HG03066 (cell line): Measurements from ENCODE around the gene KCNG2.
"Not testable (repeated sequence)": the region's sequence is repeated elsewhere in the genome, so short reads cannot be mapped to it uniquely, and the experiment has no call there.

Experiments used
- ATAC-seq: cut with Tn5 transposase; IDR thresholded peaks from one replicate; pipeline ENCODE4 v1.9.1; 2021; ENCODE audit warnings: low read depth; ENCODE audit not compliant: unreplicated experiment

Gene KCNG2

DNA sequence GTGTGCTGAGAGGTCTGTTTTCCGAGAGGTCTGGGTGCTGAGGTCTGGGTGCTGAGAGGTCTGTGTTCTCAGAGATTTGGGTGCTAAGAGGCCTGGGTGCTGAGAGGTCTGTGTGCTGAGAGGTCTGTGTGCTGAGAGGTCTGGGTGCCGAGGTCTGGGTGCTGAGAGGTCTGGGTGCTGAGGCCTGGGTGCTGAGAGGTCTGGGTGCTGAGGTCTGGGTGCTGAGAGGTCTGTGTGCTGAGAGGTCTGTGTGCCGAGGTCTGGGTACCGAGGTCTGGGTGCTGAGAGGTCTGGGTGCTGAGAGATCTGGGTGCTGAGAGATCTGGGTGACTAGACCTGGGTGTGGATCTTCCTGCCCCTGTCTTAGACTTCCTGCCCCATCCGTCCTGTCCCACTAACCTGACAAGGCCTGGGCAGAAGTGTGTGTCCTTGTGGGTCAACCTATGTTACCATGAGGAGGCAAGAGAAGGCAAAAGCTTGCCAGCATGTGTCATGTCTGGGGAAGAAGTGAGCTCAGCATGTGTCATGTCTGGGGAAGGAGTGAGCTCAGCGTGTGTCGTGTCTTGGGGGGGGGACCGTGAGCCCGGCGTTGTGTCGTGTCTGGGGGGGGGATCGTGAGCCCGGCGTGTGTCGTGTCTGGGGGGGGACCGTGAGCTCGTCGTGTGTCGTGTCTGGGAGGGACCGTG, 69.3 kb downstream of the KCNG2 start:
- ATAC-seq = no peak

DNA sequence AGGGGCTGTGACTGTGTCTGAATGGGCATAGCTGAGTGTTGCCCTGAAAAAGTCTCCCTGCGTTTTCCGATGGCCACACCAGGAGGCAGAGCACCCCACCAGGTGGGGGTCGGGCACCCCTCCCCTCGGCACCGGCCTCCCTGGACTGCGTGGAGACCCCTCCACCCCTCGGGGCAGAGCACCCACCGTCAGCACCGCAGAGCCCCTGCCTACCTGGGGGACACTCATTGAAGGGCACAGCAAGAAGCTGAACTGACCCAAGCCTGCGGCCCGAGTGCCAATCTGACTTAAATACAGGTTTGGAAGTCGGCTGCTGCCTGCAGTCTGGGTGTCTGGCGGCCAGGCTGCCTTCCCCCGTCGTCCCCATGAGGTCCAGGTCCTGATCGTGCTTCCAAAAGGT, 69.9 kb downstream of the KCNG2 start:
- no peak for ATAC-seq

DNA sequence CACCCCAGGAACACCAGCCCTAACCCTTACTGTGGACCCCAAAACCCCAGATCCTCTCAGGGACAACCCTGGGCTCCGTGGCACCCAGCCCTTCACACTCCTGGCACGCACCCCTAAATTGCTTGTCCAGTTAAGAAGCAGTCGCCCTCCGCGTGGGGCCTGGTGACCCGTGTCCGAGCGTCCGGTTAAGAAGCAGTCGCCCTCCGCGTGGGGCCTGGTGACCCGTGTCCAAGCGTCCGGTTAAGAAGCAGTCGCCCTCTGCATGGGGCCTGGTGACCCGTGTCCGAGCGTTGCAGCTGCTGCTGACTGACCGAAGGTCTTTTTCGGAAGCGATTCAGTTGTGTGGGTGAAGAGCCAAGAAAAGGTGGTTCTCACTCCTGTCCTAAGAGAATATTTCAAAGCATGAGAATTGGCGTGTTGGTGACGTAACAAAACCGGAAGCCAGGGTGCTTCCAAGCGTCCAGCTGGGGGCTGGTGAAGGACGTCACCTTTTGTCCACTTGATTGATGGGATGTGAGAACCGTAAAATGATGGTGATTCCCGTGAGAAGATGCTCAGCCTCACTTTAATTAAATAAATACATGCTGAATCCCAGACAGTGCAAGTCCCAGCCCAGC, 70.5 kb downstream of the KCNG2 start:
- ATAC-seq = no peak

DNA sequence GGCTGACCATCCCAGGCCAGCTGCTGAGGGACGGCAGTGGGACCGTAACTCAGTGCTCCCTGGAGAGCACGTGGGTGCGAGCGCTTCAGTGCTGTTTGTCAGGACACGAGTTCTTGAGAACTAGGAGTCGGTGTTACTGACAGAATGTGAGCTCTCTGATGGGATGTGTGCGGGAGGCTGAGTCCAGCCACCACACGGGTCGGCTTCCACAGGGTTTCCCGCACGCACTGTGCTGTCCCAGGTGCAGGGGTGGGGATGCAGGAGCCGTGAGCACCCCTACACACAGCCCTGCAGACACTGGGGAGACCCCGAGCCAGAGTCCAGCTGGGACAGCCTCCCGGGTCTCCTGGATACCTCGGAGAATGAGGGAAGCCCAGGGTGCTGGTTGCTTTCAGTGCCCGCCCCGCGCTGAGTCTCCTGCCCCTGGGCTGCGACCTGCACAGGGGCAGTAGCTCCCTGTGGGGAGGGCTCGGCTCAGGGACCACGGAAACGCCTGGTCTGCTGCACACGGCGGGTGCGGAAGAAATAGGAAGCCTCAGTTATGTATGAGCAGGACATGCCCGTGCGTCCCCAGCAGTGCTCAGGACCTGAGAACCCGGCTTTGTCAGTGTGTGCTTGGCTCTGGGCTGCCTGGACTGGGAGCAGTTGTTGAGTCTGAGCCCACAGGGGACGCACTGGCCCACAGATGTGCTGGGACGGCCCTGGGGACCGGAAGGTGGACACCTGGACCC, 71.2 kb downstream of the KCNG2 start:
- ATAC-seq = no peak

DNA sequence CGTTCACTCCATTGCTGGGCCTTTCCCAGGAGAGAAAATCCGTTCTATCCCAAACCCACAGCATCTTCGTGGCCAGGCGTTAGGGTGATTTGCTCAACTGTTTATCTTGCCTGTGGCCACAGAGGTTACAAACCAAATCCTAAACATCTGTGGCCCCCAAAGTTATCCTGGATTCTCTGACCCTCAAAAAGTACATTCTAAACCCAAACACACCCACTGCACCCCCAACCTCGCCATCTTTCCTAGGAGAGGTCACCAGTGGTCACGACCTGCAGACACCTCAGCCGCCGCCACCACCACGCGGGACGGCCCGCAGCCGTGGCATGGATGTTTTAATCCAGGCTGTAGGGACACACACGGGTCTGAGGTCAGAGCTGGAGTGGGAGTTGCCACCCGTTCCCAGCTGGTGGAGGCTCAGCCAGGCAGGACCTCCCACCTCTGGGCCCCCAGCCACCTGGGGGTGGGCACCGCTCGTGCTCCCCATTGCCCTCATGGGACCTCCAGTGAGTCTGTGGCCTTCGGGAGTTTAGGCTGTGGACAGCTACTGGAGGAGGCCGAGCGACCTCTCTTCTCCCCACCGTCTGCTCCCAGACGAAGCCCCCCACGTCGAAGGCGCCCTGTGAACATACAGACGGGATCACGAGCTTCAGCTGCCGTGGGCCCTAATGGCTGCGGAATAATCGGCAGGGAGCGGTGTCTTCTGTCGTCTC, 72.0 kb downstream of the KCNG2 start:
- no peak for ATAC-seq

DNA sequence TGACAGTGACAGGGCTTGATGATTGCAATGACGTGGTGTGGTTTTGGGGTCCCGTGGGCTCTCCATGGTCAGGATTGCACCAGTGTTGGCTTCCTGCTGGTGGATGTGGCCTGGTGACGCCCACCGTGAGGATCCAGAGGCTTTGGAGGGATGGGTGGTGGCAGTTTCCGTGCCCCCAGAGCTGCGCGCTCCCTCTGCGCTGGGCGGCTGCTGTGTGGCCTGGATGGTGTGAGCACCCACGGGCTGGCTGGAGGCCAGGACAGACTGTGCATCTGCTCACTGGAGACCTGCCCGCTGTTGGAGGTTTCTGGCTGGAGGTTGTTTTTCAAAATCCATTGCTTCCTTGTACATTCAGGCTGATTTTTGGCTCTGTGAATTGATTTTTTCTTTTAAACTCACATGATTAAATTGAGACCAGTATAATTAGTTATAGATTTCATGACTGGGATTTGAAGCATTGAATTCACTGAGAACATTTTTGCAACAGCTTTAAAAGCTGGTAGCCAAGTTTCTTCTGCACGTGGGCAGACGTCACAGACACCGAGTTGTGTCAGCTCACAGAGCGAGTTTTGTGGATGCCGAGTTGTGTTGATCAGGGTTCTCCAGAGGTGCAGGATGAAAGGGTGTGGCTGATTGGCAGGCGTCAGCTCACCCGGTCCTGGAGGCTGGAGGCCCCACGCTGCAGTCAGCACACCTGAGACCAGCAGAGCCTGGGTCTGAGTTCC, 72.7 kb downstream of the KCNG2 start:
- no peak for ATAC-seq

DNA sequence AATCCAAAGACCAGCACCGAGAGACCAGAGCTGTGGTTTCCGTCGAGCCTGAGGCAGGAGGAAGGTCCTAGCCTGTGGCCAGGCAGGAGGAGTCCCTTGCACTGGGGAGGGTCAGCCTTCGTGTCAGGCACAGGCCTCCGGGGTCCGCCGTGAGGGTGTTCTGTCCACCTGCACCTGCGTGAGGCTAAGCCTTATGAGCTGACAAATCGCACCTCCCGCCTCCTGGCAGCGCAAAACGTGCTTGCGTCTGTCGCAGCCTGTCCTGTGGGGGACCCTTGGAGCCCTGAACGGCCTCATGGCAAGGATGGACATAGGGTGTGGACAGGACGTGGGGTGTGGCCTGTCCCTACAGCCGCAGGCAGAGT, 73.3 kb downstream of the KCNG2 start:
- no peak for ATAC-seq

DNA sequence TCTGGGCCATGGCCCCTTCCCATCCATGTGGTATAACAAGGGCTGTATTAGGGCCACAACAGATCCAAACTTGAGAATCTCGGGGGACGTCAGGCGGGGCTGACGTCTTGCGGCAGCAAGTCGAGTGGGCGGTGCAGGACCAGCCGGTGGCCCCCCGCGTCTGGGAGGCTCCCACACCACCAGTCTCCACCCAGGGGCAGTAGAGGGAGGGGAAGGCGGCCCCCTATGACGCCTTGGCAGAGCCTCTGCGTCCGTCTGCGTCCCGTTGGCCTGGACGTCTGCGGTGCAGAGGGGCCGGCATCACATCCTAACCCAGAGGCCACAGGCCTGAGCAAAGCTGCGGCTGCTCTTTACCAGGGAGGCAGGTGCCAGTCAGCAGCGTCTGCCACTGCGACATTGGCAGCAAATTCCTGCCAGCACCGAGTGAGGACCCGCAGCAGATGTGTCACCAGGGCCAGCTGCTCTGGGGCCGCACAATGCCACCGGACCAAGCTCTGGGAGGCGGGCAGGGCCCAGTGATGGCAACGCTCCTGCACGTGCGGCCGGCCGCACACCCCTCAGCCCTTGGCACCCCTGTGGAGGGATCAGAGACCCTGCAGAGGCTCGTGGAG, 73.8 kb downstream of the KCNG2 start:
- no peak for ATAC-seq

DNA sequence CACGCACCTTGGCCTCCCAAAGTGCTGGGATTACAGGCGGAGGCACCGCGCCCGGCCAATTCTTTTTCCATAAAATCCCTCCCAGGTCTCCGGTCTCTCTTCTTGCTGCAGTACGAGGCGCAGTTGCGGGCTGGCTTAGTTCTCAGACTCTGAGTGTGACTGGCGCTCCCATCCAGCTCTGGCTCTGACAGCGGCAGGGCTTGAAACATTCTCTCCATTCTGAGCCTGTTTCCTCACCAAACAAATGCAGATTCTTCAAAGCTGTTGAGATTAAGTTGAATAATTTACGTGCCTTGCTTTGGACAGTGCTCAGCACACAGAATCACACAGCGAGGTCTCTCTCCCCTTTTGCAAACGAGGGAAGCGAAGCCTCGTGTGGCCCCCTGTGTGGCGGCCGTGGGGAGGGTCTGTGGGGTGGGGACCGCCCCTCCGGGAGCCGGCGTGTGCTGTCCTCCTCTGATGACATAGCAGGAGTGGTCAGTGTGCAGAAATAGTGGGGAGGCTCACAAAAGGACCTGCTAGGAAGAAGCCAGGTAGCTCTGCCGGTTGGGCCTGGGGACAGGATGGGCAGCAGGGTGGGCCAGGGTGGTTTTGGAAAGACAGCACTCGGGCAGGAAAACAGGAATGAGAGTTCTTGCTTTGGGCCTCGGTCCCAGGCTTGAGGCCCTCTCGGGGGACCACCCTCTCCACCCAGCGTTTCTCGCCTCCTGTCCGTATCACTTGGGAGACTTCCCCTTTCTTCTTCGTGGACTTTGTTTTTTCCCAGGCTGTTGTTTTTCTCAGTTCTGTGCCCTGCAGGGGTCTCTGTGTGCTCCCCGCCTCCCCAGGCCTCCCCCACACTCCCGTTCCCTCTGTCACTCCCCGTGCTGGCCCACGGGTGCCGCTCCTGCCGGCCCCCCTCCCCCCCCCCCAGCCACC, 75.0 kb downstream of the KCNG2 start:
- ATAC-seq = no peak

DNA sequence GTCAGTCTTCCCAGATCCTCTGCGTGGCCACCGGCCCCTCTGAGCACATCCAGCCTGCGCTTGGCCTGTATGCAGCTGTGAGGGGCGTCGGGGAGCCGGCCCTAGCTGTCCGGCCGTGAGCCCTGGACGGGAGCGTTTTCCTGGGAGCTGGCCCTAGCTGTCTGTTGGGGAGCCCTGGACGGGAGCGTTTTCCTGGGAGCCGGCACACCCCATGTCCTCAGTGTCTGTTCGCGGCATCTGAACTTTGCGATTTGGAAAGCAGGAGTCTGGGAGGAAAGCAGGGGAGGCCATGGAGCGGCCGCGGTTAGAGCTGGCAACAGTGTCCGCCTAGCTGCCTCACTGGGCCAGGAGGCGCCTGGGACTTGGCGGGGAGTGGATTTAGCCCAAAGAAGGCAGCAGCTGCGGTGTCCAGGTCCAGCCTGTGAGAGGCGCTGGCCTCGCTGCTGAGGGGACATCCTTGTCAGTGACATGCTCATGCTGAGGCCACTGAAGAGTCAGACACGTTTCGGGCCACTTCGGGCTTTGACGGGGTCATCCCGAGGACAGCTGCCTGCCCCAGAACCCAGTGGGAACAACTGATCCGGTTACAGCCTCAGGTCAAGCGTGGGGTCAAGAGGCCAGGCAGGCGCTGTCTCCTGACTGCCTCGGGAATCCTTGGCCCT, 75.8 kb downstream of the KCNG2 start:
- no peak for ATAC-seq

DNA sequence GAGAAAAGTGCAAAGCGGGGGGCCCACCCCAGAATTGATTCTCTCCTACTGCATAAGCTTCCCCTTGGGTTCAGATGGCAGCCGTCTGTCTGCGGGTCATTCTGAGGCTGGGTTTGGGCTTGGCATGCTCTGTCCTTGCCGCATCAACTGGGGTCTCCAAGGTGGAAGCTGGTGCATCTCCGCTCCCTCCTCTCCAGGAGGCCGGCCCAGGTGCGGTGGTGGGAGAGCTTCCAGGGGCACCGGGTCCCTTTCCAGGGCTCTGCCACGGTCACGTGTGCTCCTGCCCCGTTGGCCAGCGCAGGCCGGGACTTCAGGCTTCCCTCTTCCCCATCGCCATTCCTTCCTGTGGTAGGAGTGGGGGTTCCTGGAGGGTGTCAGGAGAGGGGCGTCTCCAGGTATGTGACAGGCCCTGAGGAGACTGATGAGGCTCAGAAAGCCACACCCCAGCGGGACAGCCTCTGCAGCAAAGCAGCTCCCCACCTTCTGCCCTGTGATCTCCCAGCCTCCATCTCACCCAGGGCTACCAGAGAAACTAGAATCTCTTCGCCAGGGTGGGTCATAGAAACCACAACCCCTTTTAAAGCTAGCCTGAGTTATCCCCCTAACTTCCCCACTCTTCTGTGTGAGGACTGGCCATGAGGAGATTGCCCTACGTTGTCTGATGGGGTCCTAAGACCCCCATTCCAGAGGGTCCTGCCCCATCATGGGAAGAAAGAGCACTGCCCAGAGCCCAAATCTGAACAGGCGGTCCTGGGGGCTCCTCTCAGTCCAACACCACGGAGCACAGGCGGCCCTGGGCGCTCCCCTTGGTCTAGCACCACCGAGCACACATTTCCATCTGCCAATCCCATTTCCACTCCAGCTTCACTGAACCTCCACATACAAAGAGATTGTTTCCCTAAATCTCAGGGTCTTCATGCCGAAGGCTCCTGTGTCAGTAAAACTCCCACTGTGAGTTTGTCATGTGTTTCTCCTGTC, 77.1 kb downstream of the KCNG2 start:
- no peak for ATAC-seq

DNA sequence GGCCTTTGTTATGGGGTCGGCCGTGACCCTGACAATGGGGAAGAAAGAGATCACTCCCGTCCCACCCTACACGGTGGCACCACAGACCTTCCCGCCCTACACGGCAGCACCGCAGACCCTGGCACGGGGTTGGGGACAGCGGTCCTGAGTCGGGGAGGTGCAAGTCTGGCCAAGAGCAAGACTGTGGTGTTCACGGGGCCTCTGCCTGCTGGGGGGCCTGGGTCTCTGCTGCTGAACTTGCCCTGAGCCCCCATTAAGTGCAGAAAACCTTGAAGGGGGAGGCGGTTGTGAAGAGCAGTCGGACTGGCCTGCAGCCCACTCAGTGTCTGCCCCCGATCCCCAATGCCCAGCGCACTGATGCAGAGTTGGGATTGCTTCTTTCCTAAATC, 77.8 kb downstream of the KCNG2 start:
- no peak for ATAC-seq

DNA sequence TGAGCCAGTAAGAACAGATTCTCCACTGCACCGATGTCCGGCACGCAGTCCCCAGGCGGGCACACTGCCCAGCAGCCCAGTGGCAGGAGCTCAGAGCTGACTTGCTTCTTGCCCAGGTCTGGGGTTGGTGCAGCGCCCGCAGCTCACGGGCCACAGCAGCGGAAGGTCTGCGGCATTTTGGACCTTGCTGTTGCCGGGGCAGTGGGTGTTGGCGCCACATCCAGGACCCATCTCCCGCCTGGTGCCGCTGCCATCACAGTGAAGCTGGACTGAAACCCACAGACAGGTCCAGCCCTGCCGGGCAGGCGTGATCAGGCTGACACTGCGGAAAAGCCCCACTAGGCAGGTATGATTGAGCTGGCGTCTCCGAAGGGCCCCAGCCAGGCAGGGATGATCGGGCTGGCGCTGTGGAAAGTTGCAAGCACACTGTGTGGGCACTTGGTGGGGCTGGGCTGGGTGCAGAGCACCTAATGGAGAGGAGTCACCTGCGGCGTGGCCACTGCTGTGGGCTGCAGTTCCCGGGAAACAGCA, 78.3 kb downstream of the KCNG2 start:
- no peak for ATAC-seq

DNA sequence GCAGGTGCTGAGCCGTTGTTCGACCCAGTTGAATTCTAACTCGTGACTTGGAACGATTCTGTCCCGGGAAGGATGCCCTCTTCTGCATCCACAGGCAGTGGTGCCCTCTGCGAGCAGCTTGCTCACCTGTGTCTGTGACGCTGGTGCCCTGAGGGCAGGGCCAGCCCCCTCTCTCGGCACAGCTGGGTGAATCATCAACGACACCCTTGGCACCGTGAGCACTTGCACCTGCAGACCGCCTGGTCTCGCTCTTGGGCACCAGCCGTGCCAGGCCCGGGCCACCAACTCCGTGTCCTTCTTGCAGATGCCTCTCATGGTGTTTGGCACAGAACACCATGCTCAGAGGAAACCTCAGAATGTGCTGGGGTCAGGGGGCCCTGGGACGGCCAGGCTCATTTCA, 78.8 kb downstream of the KCNG2 start:
- ATAC-seq = no peak

DNA sequence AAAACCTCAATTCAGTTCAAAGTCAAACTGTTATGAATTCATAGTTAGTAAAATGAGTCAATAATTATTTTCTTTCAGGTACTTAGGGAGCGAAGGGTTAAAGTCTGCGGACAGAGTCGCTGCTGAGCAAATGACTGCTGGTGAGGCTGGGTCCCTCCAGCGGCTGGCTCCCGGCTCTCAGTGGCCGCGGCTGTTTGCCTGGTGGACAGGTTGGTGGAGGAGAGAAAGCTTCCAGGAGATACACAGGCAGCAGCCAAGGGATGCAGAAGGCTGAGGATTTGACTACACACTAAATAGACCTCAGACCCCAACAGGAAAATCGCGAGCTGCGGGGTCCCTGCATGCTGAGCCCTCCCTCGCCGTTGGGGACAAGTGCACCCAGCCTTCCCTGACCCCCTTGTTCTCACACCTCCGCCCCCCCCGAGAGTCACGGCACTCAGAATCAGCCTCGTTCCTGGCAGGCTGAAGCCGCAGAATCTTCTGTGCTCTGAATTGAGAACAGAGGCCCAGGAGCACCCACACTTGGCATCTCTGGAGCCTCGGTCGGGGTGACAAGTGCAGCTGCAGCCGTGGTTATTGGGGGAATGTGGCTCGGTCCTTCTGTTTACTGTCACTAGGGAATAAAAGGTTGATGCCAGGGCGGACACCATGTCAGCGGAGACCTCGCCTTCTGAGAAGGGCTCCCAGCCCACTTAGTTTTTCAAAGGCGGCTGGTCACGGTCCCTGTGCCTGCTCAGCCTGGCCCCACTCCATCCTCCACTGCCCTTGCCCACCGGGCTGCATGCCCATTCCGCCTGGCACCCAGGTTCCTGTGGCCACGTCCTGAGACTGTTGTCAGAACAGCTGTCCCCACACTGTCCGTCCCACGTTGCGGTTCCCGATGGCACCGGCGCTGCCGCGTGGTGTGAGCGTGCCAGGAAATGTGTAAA, 79.7 kb downstream of the KCNG2 start:
- no peak for ATAC-seq

DNA sequence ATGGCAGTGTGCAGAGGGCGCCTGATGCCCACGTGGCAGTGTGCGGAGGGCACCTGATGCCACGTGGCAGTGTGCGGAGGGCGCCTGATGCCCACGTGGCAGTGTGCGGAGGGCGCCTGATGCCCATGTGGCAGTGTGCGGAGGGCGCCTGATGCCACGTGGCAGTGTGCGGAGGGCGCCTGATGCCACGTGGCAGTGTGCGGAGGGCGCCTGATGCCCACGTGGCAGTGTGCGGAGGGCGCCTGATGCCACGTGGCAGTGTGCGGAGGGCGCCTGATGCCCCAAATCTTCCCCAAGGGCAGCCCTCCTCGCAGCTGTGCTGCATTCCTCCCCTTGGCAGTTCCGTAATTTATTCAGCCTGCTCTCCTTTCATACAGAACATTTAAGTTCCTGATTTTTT, 80.5 kb downstream of the KCNG2 start:
- ATAC-seq = not testable (repeated sequence)
